GM12873 (cell line): Measurements from ENCODE around the gene LNPK.

ENCODE experiments used
- CTCF ChIP-seq: IDR thresholded peaks from 2 replicates; pipeline ENCODE4 v1.5.1; 2012; ENCODE audit warnings: low read depth, mild to moderate bottlenecking, moderate library complexity, low read length, control low read depth; ENCODE audit not compliant: insufficient read depth; ENCODE audit errors: missing control alignments

The LNPK gene

DNA sequence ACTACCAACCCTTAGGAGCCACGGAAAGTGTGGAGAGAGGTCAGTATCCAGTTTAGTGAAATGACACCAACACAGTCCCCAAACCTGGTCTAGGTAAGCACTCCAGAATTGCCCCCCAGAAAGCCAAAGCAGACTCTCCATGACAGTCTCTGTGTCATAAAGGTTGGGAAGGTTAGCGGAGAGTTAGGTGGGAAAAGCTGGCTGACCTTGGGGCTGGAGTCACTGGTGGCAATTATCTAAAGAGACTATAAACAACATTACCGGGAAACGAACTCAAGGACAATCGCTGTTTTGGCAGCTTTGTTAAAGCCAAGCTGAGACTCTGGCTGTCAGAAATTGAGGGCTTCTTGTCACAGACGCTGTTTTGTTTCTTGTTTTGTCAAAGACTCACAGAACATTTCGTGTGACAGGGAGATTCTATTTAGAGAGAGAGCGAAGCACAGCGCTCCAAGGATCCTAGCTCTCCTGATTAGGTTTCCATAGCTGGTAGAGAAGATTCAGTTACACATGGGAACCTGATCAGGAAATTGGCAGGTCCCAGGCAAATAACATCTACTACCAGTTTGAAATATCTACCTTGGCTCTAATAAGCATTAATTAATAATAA is 111.3 kb downstream of the LNPK start:
- TF ChIP-seq CTCF: no peak

DNA sequence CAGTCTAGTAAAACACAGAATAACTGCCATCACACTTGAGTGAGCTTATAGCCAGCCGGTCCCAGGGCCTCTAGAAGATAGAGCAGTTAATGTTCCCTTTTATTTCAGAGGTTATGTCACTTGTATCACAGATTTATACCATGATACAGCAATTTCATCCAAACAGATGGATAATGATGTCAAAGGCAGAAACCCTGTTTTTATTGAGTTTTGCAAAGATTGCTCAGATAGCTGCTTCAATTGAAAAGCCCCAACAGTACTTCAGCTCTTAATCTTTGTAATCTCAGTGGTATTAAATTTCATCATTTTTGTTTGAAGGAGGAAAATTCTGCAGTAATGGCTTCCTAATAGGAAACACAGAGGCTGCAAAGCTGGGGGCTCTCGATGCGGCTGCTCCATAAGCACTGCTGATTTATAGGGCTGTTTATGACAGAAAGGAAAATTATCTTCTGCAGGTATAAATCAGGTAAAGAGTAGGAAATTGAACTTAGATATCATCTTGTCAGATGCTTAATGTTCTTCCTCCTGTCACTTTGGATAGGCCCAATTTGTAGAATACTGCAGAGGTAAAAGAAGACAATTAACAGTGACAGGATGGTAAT is 112.3 kb downstream of the LNPK start:
- no peak for TF ChIP-seq CTCF

DNA sequence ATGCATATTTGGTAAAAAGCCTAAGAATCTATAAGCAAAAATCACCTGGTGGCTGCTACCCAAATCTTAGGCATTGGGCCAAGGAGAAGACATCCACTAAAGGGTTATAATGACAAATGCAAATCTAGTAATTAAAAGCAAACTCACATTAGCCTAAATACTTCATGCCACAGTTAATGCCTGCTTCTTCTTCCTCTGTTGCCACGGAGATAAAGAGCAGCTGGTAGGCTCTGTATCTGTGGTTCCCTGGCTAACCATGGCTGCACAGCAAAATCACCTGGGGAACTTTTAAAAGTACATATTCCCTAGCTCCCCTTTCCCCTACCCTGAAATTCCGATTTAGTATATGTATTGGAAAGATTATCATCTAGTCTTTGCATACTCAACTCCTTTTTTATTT is 114.3 kb downstream of the LNPK start:
- TF ChIP-seq CTCF: no peak

GRCh38 chr2:175884697-175885393 is 117.2 kb downstream of the LNPK start:
- no peak for TF ChIP-seq CTCF

GRCh38 chr2:175883586-175884194 is 118.4 kb downstream of the LNPK start:
- TF ChIP-seq CTCF: no peak

DNA sequence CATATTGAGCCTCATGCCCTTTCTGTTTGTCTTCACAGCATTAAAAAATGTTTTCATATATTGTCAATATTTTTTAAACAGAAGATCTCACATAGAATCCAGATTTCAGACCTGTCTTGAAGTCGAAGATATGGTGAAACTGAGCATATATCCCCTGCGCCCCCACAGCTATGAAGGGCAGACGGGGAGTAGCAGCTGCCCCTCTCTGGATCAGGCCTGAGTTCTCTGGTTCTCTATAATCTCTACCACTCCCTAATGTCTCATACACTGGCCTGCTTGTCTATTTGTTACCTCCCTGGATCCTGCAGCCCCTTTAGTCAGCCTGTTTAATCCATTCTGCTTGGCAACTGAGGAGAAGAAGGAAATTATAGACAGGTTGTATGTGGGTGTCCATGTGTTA is 122.4 kb downstream of the LNPK start:
- TF ChIP-seq CTCF: no peak

- TF ChIP-seq CTCF: no peak
Observed at GRCh38 chr2:175877845-175878544, 124.1 kb downstream of the LNPK start.
